HepG2 (cell line): ENCODE data around the gene HLA-DPA1. TPM values are rescaled to one million over a fixed set of nuclear protein-coding genes. Genes with fewer than 3 reads are reported as not detected.

Experiments
- ATAC-seq: fragments of 200-7000 bp; cut with Tn5 transposase; 3 replicates; pipeline ENCODE4 v1.9.1; 2020; ENCODE audit warnings: mild to moderate bottlenecking, moderate library complexity
- BruUV-seq: library from RNA; stranded (reverse); fragments of 400-500 nt; replicated peaks from 2 replicates; lab custom pipeline; 2021; lab: Mats Ljungman, UMichigan
- CTCF ChIA-PET: fragments of 300-600 bp; formaldehyde crosslinking; extraction: SDS; loops from one replicate; lab custom pipeline; 2021; ENCODE audit warnings: low total read pairs, inconsistent platforms, low intra/inter-chr PET ratio; lab: Yijun Ruan, JAX
- POLR2A ChIA-PET: fragments of 350-600 bp; sonication (Branson Sonifier 250); formaldehyde crosslinking; loops from one replicate; lab custom pipeline; 2020; ENCODE audit warnings: antibody characterized with exemption, inconsistent platforms; lab: Yijun Ruan, JAX
- DNase-seq: peaks from one replicate; pipeline ENCODE4 v3.0.0-alpha.2; 2015; ENCODE audit warnings: low spot score
- FAIRE-seq: peaks from 3 replicates; lab custom pipeline; 2011; peaks lifted over from hg19 to GRCh38; lab: Jason Lieb, UNC
- H2AFZ ChIP-seq: one replicate; pipeline ENCODE4 v1.6.1; 2011; ENCODE audit warnings: low read length, inconsistent platforms
- H3K27ac ChIP-seq: fragments of 300-600 bp; 3 replicates; pipeline ENCODE4 v1.8.0; 2011; ENCODE audit warnings: mixed run types, mild to moderate bottlenecking, mixed read lengths, low read length, inconsistent platforms; ENCODE audit not compliant: insufficient read depth; ENCODE audit errors: extremely low read length
- H3K27me3 ChIP-seq, 2 experiments: fragments of 200-600 bp in 1 of 2; 2 replicates in 1 of 2; 3 replicates in 1 of 2; pipeline versions ENCODE4 v1.6.0 to v1.8.0; 2011; ENCODE audit warnings: low read length in 2 of 2, mild to moderate bottlenecking in 2 of 2, moderate library complexity in 2 of 2, inconsistent platforms in 1 of 2; ENCODE audit not compliant: insufficient read depth in 2 of 2, control insufficient read depth in 1 of 2
- H3K36me3 ChIP-seq, 2 experiments: fragments of 200-600 bp in 1 of 2; replicated peaks in 1 of 2; 2 replicates in 1 of 2; 3 replicates in 1 of 2; pipeline versions ENCODE4 v1.5.1 to v1.8.0; 2011; ENCODE audit warnings: low read length in 2 of 2, inconsistent platforms in 1 of 2; ENCODE audit not compliant: insufficient read depth in 2 of 2, control insufficient read depth in 1 of 2
- H3K4me1 ChIP-seq: 2 replicates; pipeline ENCODE4 v1.5.1; 2012; ENCODE audit warnings: low read length, inconsistent platforms; ENCODE audit not compliant: insufficient read depth
- H3K4me2 ChIP-seq: 2 replicates; pipeline ENCODE4 v1.6.0; 2011; ENCODE audit warnings: low read depth, low read length, inconsistent platforms
- H3K4me3 ChIP-seq, 3 experiments: fragments of 200-600 bp in 1 of 3; sonication (generic), shearing (Covaris generic) in 1 of 3; replicated peaks in 1 of 3; 2 replicates each; pipeline ENCODE4 v1.5.1; 2011 to 2016; ENCODE audit warnings: low read length in 3 of 3, inconsistent platforms in 2 of 3, low read depth in 2 of 3, mild to moderate bottlenecking in 2 of 3, control low read depth in 1 of 3, mixed read lengths in 1 of 3; ENCODE audit not compliant: insufficient read depth in 1 of 3
- H3K79me2 ChIP-seq: one replicate; pipeline ENCODE4 v1.6.1; 2011; ENCODE audit warnings: low read length, inconsistent platforms; ENCODE audit not compliant: insufficient read depth
- H3K9ac ChIP-seq: 2 replicates; pipeline ENCODE4 v1.6.0; 2011; ENCODE audit warnings: mild to moderate bottlenecking, low read depth, low read length, inconsistent platforms; ENCODE audit not compliant: insufficient read depth
- H3K9me3 ChIP-seq: 2 replicates; pipeline ENCODE4 v1.5.1; 2012; ENCODE audit warnings: mild to moderate bottlenecking, low read length
- H4K20me1 ChIP-seq: 2 replicates; pipeline ENCODE4 v1.6.0; 2011; ENCODE audit warnings: inconsistent platforms, mild to moderate bottlenecking, low read length, moderate library complexity; ENCODE audit not compliant: insufficient read depth
- ARNT ChIP-seq: fragments of 450-650 bp; IDR thresholded peaks from 2 replicates; pipeline ENCODE4 v1.6.1; 2017
- CBX1 ChIP-seq: IDR thresholded peaks from one replicate; pipeline ENCODE4 v1.6.1; 2016; ENCODE audit warnings: antibody characterized with exemption, low read depth
- CCDC6 ChIP-seq: sonication (generic); formaldehyde crosslinking; IDR thresholded peaks from 2 replicates; pipeline ENCODE4 v1.8.1; 2022; ENCODE audit warnings: mild to moderate bottlenecking, missing genetic modification reagents, moderate library complexity
- CEBPG ChIP-seq: IDR thresholded peaks from 2 replicates; pipeline ENCODE4 v1.6.1; 2016
- FLYWCH1 ChIP-seq: sonication (generic); formaldehyde crosslinking; IDR thresholded peaks from 2 replicates; pipeline ENCODE4 v1.8.1; 2023; ENCODE audit warnings: mild to moderate bottlenecking, missing genetic modification reagents
- FOXO4 ChIP-seq: sonication (generic); formaldehyde crosslinking; conservative IDR thresholded peaks from 2 replicates; pipeline ENCODE4 v1.8.1; 2023; ENCODE audit warnings: missing genetic modification reagents
- HIVEP1 ChIP-seq: sonication (generic); formaldehyde crosslinking; IDR thresholded peaks from 2 replicates; pipeline ENCODE4 v1.4.0; 2020; ENCODE audit warnings: mild to moderate bottlenecking, missing genetic modification reagents
- MAFF ChIP-seq: IDR thresholded peaks from 2 replicates; pipeline ENCODE4 v1.6.1; 2011; ENCODE audit warnings: low read depth, low read length, improper control_type of control experiment
- MNT ChIP-seq: fragments of 450-650 bp; IDR thresholded peaks from 2 replicates; pipeline ENCODE4 v1.6.1; 2016
- POLR2AphosphoS2 ChIP-seq: IDR thresholded peaks from 2 replicates; pipeline ENCODE4 v1.6.1; 2011; ENCODE audit warnings: low read depth, low read length, improper control_type of control experiment
- PRDM10 ChIP-seq: sonication (generic); formaldehyde crosslinking; IDR thresholded peaks from 2 replicates; pipeline ENCODE4 v1.4.0; 2020; ENCODE audit warnings: low read depth, missing genetic modification reagents
- ZBTB42 ChIP-seq: sonication (generic); formaldehyde crosslinking; IDR thresholded peaks from 2 replicates; pipeline ENCODE4 v1.5.0; 2020; ENCODE audit warnings: mild to moderate bottlenecking, missing genetic modification reagents
- ZNF232 ChIP-seq: sonication (generic); formaldehyde crosslinking; IDR thresholded peaks from 2 replicates; pipeline ENCODE4 v1.4.0; 2020; ENCODE audit warnings: missing genetic modification reagents, borderline replicate concordance
- ZNF430 ChIP-seq: sonication (generic); formaldehyde crosslinking; IDR thresholded peaks from 2 replicates; pipeline ENCODE4 v1.9.0; 2021; ENCODE audit warnings: mild to moderate bottlenecking, missing genetic modification reagents
- ZNF432 ChIP-seq: sonication (generic); formaldehyde crosslinking; IDR thresholded peaks from 2 replicates; pipeline ENCODE4 v1.5.0; 2020; ENCODE audit warnings: missing genetic modification reagents, mild to moderate bottlenecking, borderline replicate concordance
- ZNF607 ChIP-seq: sonication (generic); formaldehyde crosslinking; IDR thresholded peaks from 2 replicates; pipeline ENCODE4 v1.5.1; 2020; ENCODE audit warnings: missing genetic modification reagents, mild to moderate bottlenecking, borderline replicate concordance
- ZNF619 ChIP-seq: sonication (generic); formaldehyde crosslinking; IDR thresholded peaks from 2 replicates; pipeline ENCODE4 v1.4.0; 2020; ENCODE audit warnings: mild to moderate bottlenecking, missing genetic modification reagents
- ZNF674 ChIP-seq: sonication (generic); formaldehyde crosslinking; IDR thresholded peaks from 2 replicates; pipeline ENCODE4 v1.5.0; 2020; ENCODE audit warnings: low read depth, mild to moderate bottlenecking, missing genetic modification reagents
- ZNF784 ChIP-seq: sonication (generic); formaldehyde crosslinking; IDR thresholded peaks from 2 replicates; pipeline ENCODE4 v1.5.1; 2020; ENCODE audit warnings: missing genetic modification reagents, mild to moderate bottlenecking, borderline replicate concordance
- WGBS: methylation state at CpG from one replicate; pipeline ENCODE4 v1.1.6; 2017; ENCODE audit warnings: low lambda C conversion rate; 5-methylcytosine and 5-hydroxymethylcytosine counted together
- in situ Hi-C: cut with HindIII; loops from 2 replicates; pipeline ENCODE4 v1.10.0; 2017; ENCODE audit warnings: low pct_unique_long_range_greater_than_20kb; ENCODE audit not compliant: extremely low pct_ligation_motif_present
- intact Hi-C: fragments of 100-400 bp; cut with micrococcal nuclease; formaldehyde crosslinking; loops from one replicate; pipeline ENCODE4 v1.10.0; 2022; ENCODE audit not compliant: unreplicated experiment
- polyA plus RNA-seq, 8 experiments: library from polyadenylated mRNA; depleted of rRNA in 3 of 8; stranded (reverse) in 7 of 8; unstranded in 1 of 8; fragments of >200 nt; fragmentation: Illumina TruSeq in 4 of 8; extraction: Trizol in 4 of 8; gene quantifications; 2 replicates each; pipeline versions ENCODE4 v1.2.1 to v1.2.3, GENCODE V29; 2011 to 2016; ENCODE audit warnings: low read depth in 4 of 8, missing spikeins in 1 of 8, mixed read lengths in 1 of 8; ENCODE audit not compliant: insufficient read depth in 1 of 8
- total RNA-seq, 5 experiments: library from RNA; depleted of rRNA; stranded (reverse); fragments of >200 nt; fragmentation: Illumina TruSeq; extraction: Trizol; gene quantifications; 2 replicates each; pipeline ENCODE4 v1.2.3, GENCODE V29; 2016; ENCODE audit warnings: low read depth in 1 of 5

Gene HLA-DPA1
- total and polyA plus RNA-seq, 2 of the 13 experiments (the other 11 are each of a cell fraction or from before 2014, with no cell fraction given) = not detected

GRCh38 chr6:33064723-33065122, 8.7 kb downstream of the HLA-DPA1 start:
- H4K20me1 ChIP-seq = no peaks in the 10 kb centered on the region
- no peak overlapping the region for H3K4me2 ChIP-seq
- ChIA-PET POLR2A (no interaction called here), CTCF (no interaction called here)
- DNase-seq (no peak), FAIRE-seq (no peak), ATAC-seq (no peak)
- no peaks in the 10 kb centered on the region for H3K36me3 ChIP-seq
- intact Hi-C loops = no loop called here
- H3K9me3 ChIP-seq = no peaks in the 10 kb centered on the region
- in situ Hi-C loops = no loop called here
- H3K79me2 ChIP-seq = no peaks in the 10 kb centered on the region
- H2AFZ ChIP-seq = no peak overlapping the region
- no peaks in the 10 kb centered on the region for H3K4me1 ChIP-seq
- WGBS = 12% methylated on average over 4 of the region's 4 CpGs
- H3K27ac ChIP-seq = no peak overlapping the region
- no TSS peak for BruUV-seq
- no peak overlapping the region for H3K4me3 ChIP-seq
- peaks cover 0 to 7% of the 10 kb centered on the region in 2 experiments; a peak in 1 of 5 replicates for H3K27me3 ChIP-seq
- H3K9ac ChIP-seq = no peak overlapping the region
- TF ChIP-seq ARNT (no peak), FOXO4 (CRISPR knock-in tag) (no peak), ZNF232 (CRISPR knock-in tag) (no peak), POLR2AphosphoS2 (no peak), CBX1 (no peak), ZNF619 (CRISPR knock-in tag) (no peak), ZBTB42 (no peak), CEBPG (CRISPR knock-in tag) (no peak), ZNF430 (no peak), FLYWCH1 (CRISPR knock-in tag) (no peak), ZNF607 (CRISPR knock-in tag) (no peak), HIVEP1 (CRISPR knock-in tag) (no peak), CCDC6 (CRISPR knock-in tag) (no peak), MAFF (no peak), ZNF674 (CRISPR knock-in tag) (no peak), PRDM10 (CRISPR knock-in tag) (no peak), ZNF432 (no peak), MNT (no peak), ZNF784 (CRISPR knock-in tag) (no peak)
